HCT116 (cell line): ENCODE data around the gene CBLB.
A peak's percentile ranks its signal among the peaks of the same experiment; 100 is the strongest.

ENCODE experiments used
- CTCF ChIP-seq, 3 experiments: fragments of 200-600 bp in 1 of 3; sonication (generic) in 1 of 3; IDR thresholded peaks in 2 of 3; conservative IDR thresholded peaks in 1 of 3; 2 replicates each; pipeline ENCODE4 v1.5.1; 2012 to 2017; ENCODE audit warnings: low read depth in 2 of 3, low read length in 2 of 3, antibody characterized with exemption in 1 of 3, borderline replicate concordance in 1 of 3, control low read depth in 1 of 3, mild to moderate bottlenecking in 1 of 3, mixed read lengths in 1 of 3, mixed run types in 1 of 3, moderate library complexity in 1 of 3; ENCODE audit not compliant: insufficient read depth in 1 of 3
- EGR1 ChIP-seq: IDR thresholded peaks from 2 replicates; pipeline ENCODE4 v1.6.1; 2012; ENCODE audit warnings: low read depth
- EZH2 ChIP-seq: fragments of 200-600 bp; sonication (generic); IDR thresholded peaks from 2 replicates; pipeline ENCODE4 v1.6.1; 2017; ENCODE audit warnings: antibody characterized with exemption, mixed run types
- FOSL1 ChIP-seq: IDR thresholded peaks from 2 replicates; pipeline ENCODE4 v1.6.1; 2012; ENCODE audit warnings: low read depth
- MAX ChIP-seq: IDR thresholded peaks from 2 replicates; pipeline ENCODE4 v1.6.1; 2012
- POLR2A ChIP-seq: IDR thresholded peaks from 2 replicates; pipeline ENCODE4 v1.7.0; 2011; ENCODE audit warnings: borderline replicate concordance; ENCODE audit not compliant: insufficient read depth, insufficient read length; ENCODE audit errors: extremely low read depth
- POLR2AphosphoS5 ChIP-seq: IDR thresholded peaks from 2 replicates; pipeline ENCODE4 v1.6.1; 2011; ENCODE audit warnings: mild to moderate bottlenecking, low read depth, low read length, moderate library complexity
- REST ChIP-seq: IDR thresholded peaks from 2 replicates; pipeline ENCODE4 v1.6.1; 2012; ENCODE audit warnings: low read depth
- TCF7L2 ChIP-seq: IDR thresholded peaks from 2 replicates; pipeline ENCODE4 v1.7.0; 2011; ENCODE audit warnings: borderline replicate concordance, inconsistent platforms; ENCODE audit not compliant: insufficient read depth, insufficient read length; ENCODE audit errors: extremely low read depth
- ZBTB33 ChIP-seq: IDR thresholded peaks from 2 replicates; pipeline ENCODE4 v1.6.1; 2011; ENCODE audit warnings: mild to moderate bottlenecking, low read length, moderate library complexity; ENCODE audit not compliant: insufficient replicate concordance; ENCODE audit errors: extremely low read depth

- no peak for TF ChIP-seq CTCF (IDR thresholded peaks at IDR 0.05 in 2 of 3, conservative IDR thresholded peaks at IDR 0.05 in 1 of 3; ENCODE audit: borderline replicate concordance in 1 of 3, insufficient read depth in 1 of 3, low read depth in 2 of 3, low read length in 2 of 3)
- no peak for TF ChIP-seq POLR2A
- no peak for TF ChIP-seq MAX
- no peak for TF ChIP-seq TCF7L2
- TF ChIP-seq POLR2AphosphoS5: no peak
- no peak for TF ChIP-seq FOSL1
- 0 out of 2 replicates have a peak, but pooled peaks have one; percentile 26 for TF ChIP-seq EGR1
- no peak for TF ChIP-seq ZBTB33
- TF ChIP-seq REST: no peak
- TF ChIP-seq EZH2: no peak
Measured at GRCh38 chr3:105791919-105792786, 76.7 kb downstream of the CBLB start.
